ENCODE results near the gene LAMB1. TPM values are rescaled to one million over a fixed set of nuclear protein-coding genes. Genes with fewer than 3 reads are reported as not detected.

LAMB1 gene
- total RNA-seq, 1 experiment from 2014 or later = 101 TPM

- no peak overlapping the region for H3K4me2 ChIP-seq (ENCODE audit: low read length)
- H3K9me2 ChIP-seq (replicated peaks; ENCODE audit: low read length) = no peaks in the 10 kb centered on the region
- H3K27me3 ChIP-seq (ENCODE audit: low read length) = no peaks in the 10 kb centered on the region
- intact Hi-C loops (cut with micrococcal nuclease) = no loop called here
- H3K9ac ChIP-seq (ENCODE audit: low read length) = no peak overlapping the region
- POLR2A ChIA-PET (ENCODE audit: unreplicated experiment) = no interaction called here
- H3F3A ChIP-seq (ENCODE audit: low read length, unreplicated experiment) = no peaks in the 10 kb centered on the region
- TF ChIP-seq EZH2 (IDR thresholded peaks at IDR 0.05; ENCODE audit: low read length, unreplicated experiment) (no peak), CTCF (conservative IDR thresholded peaks at IDR 0.05; ENCODE audit: low read depth, low read length) (no peak), EZH2phosphoT487 (IDR thresholded peaks at IDR 0.05; ENCODE audit: borderline replicate concordance, low read length) (no peak)
- no TSS peak for BruUV-seq (replicated peaks)
- no peak overlapping the region for H3K27ac ChIP-seq (ENCODE audit: low read length)
- H3K36me3 ChIP-seq (ENCODE audit: low read depth, low read length) = peaks cover 74% of the 10 kb centered on the region
- DNase-seq (no peak), ATAC-seq (no peak)
- no peaks in the 10 kb centered on the region for H3K9me3 ChIP-seq (ENCODE audit: low read length)
- CTCF ChIA-PET = no interaction called here
- H3K4me3 ChIP-seq (ENCODE audit: low read length) = no peak overlapping the region
- H3K4me1 ChIP-seq (ENCODE audit: insufficient read depth, low read length) = no peaks in the 10 kb centered on the region
- no peaks in the 10 kb centered on the region for H4K20me1 ChIP-seq (ENCODE audit: low read length)
- no peaks in the 10 kb centered on the region for H3K79me2 ChIP-seq (ENCODE audit: low read length)
- no peak overlapping the region for H2AFZ ChIP-seq (ENCODE audit: low read length)
Measured at GRCh38 chr7:107960272-107960671, 42.7 kb downstream of the LAMB1 start.

- Histone ChIP-seq H3K9me3 (ENCODE audit: low read length) (no peaks in the 10 kb centered on the region), H3K36me3 (ENCODE audit: low read depth, low read length) (peaks cover 68% of the 10 kb centered on the region)
- ATAC-seq = no peak
Measured at GRCh38 chr7:107959527-107959898, 43.4 kb downstream of the LAMB1 start.

More at GRCh38 chr7:107959527-107959898, 43.4 kb downstream of the LAMB1 start:
- ChIA-PET CTCF (no interaction called here), POLR2A (ENCODE audit: unreplicated experiment) (no interaction called here)
- no peak overlapping the region for H3K27ac ChIP-seq (ENCODE audit: low read length)
- H3K9me2 ChIP-seq (replicated peaks; ENCODE audit: low read length) = no peaks in the 10 kb centered on the region
- H4K20me1 ChIP-seq (ENCODE audit: low read length) = no peaks in the 10 kb centered on the region
- BruUV-seq (replicated peaks) = no TSS peak
- H3F3A ChIP-seq (ENCODE audit: low read length, unreplicated experiment) = no peaks in the 10 kb centered on the region
- no peak overlapping the region for H3K9ac ChIP-seq (ENCODE audit: low read length)
- no peaks in the 10 kb centered on the region for H3K79me2 ChIP-seq (ENCODE audit: low read length)
- no peak overlapping the region for H3K4me3 ChIP-seq (ENCODE audit: low read length)
- H3K27me3 ChIP-seq (ENCODE audit: low read length) = no peaks in the 10 kb centered on the region
- intact Hi-C loops (cut with micrococcal nuclease) = no loop called here
- H3K4me2 ChIP-seq (ENCODE audit: low read length) = no peak overlapping the region
- TF ChIP-seq EZH2 (IDR thresholded peaks at IDR 0.05; ENCODE audit: low read length, unreplicated experiment) (no peak), EZH2phosphoT487 (IDR thresholded peaks at IDR 0.05; ENCODE audit: borderline replicate concordance, low read length) (no peak), CTCF (conservative IDR thresholded peaks at IDR 0.05; ENCODE audit: low read depth, low read length) (no peak)
- H2AFZ ChIP-seq (ENCODE audit: low read length) = no peak overlapping the region
- H3K4me1 ChIP-seq (ENCODE audit: insufficient read depth, low read length) = no peaks in the 10 kb centered on the region
- DNase-seq = no peak
